B cell (primary cell): Measurements from ENCODE around the gene KHK. TPM values are rescaled to one million over a fixed set of nuclear protein-coding genes. Genes with fewer than 3 reads are reported as not detected.

Experiments used
- ATAC-seq: fragments of 200-7000 bp; cut with Tn5 transposase; one replicate; pipeline ENCODE4 v1.10.0; 2021; ENCODE audit warnings: low read depth, mild to moderate bottlenecking, moderate number of reproducible peaks, moderate library complexity
- CTCF ChIA-PET: fragments of 350-600 bp; sonication (Branson Sonifier 250); formaldehyde crosslinking; loops from one replicate; lab custom pipeline; 2021; ENCODE audit warnings: antibody characterized with exemption, inconsistent platforms; lab: Charles Lee
- POLR2A ChIA-PET: fragments of 350-600 bp; sonication (Branson Sonifier 250); formaldehyde crosslinking; loops from one replicate; lab custom pipeline; 2021; ENCODE audit warnings: antibody characterized with exemption; lab: Charles Lee
- DNase-seq: peaks from one replicate; pipeline ENCODE4 v3.0.0; 2013
- H2AFZ ChIP-seq: 2 replicates; pipeline ENCODE4 v1.6.1; 2012; ENCODE audit warnings: mild to moderate bottlenecking, low read depth, low read length; ENCODE audit not compliant: insufficient read depth, poor library complexity, severe bottlenecking
- H3K27ac ChIP-seq, 2 donors: 1 replicate in 1 of 2; 2 replicates in 1 of 2; pipeline ENCODE4 v1.5.1; 2012 to 2013; ENCODE audit warnings: low read length in 2 of 2, mild to moderate bottlenecking in 2 of 2, moderate library complexity in 1 of 2
- H3K27me3 ChIP-seq, 4 experiments: fragments of 200-600 bp in 1 of 4; sonication (generic) in 1 of 4; replicated peaks in 1 of 4; 1 replicate in 2 of 4; 2 replicates in 2 of 4; pipeline versions ENCODE4 v1.6.1 to v1.7.0; 2013 to 2016; ENCODE audit warnings: low read length in 3 of 4, mild to moderate bottlenecking in 2 of 4, mixed read lengths in 1 of 4, moderate library complexity in 1 of 4; ENCODE audit not compliant: insufficient read depth in 4 of 4, control insufficient read depth in 3 of 4; ENCODE audit errors: control extremely low read depth in 1 of 4
- H3K36me3 ChIP-seq, 2 experiments: replicated peaks in 1 of 2; 1 replicate in 1 of 2; 2 replicates in 1 of 2; pipeline versions ENCODE4 v1.6.1 to v1.7.1; 2013; ENCODE audit warnings: low read length in 1 of 2; ENCODE audit not compliant: insufficient read depth in 2 of 2, control insufficient read depth in 1 of 2; ENCODE audit errors: control extremely low read depth in 1 of 2, extremely low read depth in 1 of 2
- H3K4me1 ChIP-seq, 2 donors: fragments of 200-600 bp in 1 of 2; sonication (generic) in 1 of 2; 1 replicate in 1 of 2; 2 replicates in 1 of 2; pipeline versions ENCODE4 v1.5.1 to v1.6.1; 2013 to 2017; ENCODE audit warnings: low read length in 2 of 2; ENCODE audit not compliant: control insufficient read depth in 2 of 2, insufficient read depth in 2 of 2
- H3K4me2 ChIP-seq: replicated peaks from 2 replicates; pipeline ENCODE3; 2012; ENCODE audit warnings: mild to moderate bottlenecking, low read depth, low read length; ENCODE audit not compliant: poor library complexity, severe bottlenecking
- H3K4me3 ChIP-seq, 5 experiments: fragments of 200-600 bp in 1 of 5; sonication (generic) in 1 of 5; 1 replicate in 3 of 5; 2 replicates in 2 of 5; pipeline versions ENCODE4 v1.5.1 to v1.7.0; 2011 to 2016; ENCODE audit warnings: low read length in 4 of 5, mild to moderate bottlenecking in 4 of 5, low read depth in 2 of 5, control low read depth in 1 of 5, moderate library complexity in 1 of 5; ENCODE audit not compliant: insufficient read depth in 1 of 5; ENCODE audit errors: control extremely low read depth in 1 of 5, extremely low read depth in 1 of 5
- H3K79me2 ChIP-seq: fragments of 200-600 bp; sonication (generic); one replicate; pipeline ENCODE4 v1.6.0; 2016; ENCODE audit warnings: low read length; ENCODE audit not compliant: control insufficient read depth, insufficient read depth
- H3K9ac ChIP-seq: fragments of 200-600 bp; sonication (generic); 2 replicates; pipeline ENCODE4 v1.6.1; 2017; ENCODE audit warnings: mild to moderate bottlenecking, low read length, moderate library complexity
- H3K9me3 ChIP-seq, 3 donors: one replicate each; pipeline versions ENCODE4 v1.6.1 to v1.7.1; 2013; ENCODE audit warnings: low read length in 2 of 3; ENCODE audit not compliant: control insufficient read depth in 2 of 3, insufficient read depth in 1 of 3; ENCODE audit errors: control extremely low read depth in 1 of 3
- H4K20me1 ChIP-seq: 2 replicates; pipeline ENCODE4 v1.6.0; 2012; ENCODE audit warnings: mild to moderate bottlenecking, low read length; ENCODE audit not compliant: insufficient read depth, control insufficient read depth, poor library complexity, severe bottlenecking
- H3K27ac Mint-ChIP-seq: one replicate; pipeline ENCODE4 v1.8.0; 2021; ENCODE audit warnings: mixed read lengths
- H3K27me3 Mint-ChIP-seq: one replicate; pipeline ENCODE4 v1.8.0; 2021; ENCODE audit warnings: mixed read lengths
- H3K4me1 Mint-ChIP-seq: one replicate; pipeline ENCODE4 v1.8.0; 2021; ENCODE audit warnings: mixed read lengths
- H3K4me3 Mint-ChIP-seq: one replicate; pipeline ENCODE4 v1.8.0; 2021; ENCODE audit warnings: mixed read lengths
- H3K9me3 Mint-ChIP-seq: one replicate; pipeline ENCODE4 v1.8.0; 2022; ENCODE audit warnings: mixed read lengths; ENCODE audit not compliant: insufficient read depth
- EZH2 ChIP-seq: IDR thresholded peaks from 2 replicates; pipeline ENCODE4 v1.6.1; 2012; ENCODE audit warnings: borderline replicate concordance, low read depth, mild to moderate bottlenecking, moderate library complexity, low read length; ENCODE audit not compliant: insufficient read depth, poor library complexity, severe bottlenecking
- WGBS: methylation state at CpG from one replicate; pipeline ENCODE4 v1.1.5; 2013; ENCODE audit warnings: missing lambda C conversion rate; ENCODE audit not compliant: insufficient coverage; 5-methylcytosine and 5-hydroxymethylcytosine counted together
- intact Hi-C: fragments of 100-400 bp; cut with micrococcal nuclease; formaldehyde crosslinking; loops from one replicate; pipeline ENCODE4 v1.10.0; 2022
- polyA plus RNA-seq: library from polyadenylated mRNA; depleted of rRNA; stranded (reverse); fragments of >200 nt; gene quantifications from 2 replicates; pipeline ENCODE4 v1.2.3, GENCODE V29; 2012
- total RNA-seq, 2 donors: library from RNA; stranded (reverse); fragments of 120-200 nt in 1 of 2; gene quantifications; 1 replicate in 1 of 2; 2 replicates in 1 of 2; pipeline versions ENCODE4 v1.2.3 to v1.2.4, GENCODE V29; 2013 to 2022
- TF ChIP-seq, protein P1 (sequence below): fragments of 200-600 bp; IDR thresholded peaks from one replicate; pipeline ENCODE4 v1.8.0; 2022; ENCODE audit warnings: antibody characterized with exemption, mild to moderate bottlenecking

The KHK gene
- total and polyA plus RNA-seq, 2 donors (not counting 1 experiment from before 2014, with no cell fraction given) = 3.3 to 4.0 TPM

DNA sequence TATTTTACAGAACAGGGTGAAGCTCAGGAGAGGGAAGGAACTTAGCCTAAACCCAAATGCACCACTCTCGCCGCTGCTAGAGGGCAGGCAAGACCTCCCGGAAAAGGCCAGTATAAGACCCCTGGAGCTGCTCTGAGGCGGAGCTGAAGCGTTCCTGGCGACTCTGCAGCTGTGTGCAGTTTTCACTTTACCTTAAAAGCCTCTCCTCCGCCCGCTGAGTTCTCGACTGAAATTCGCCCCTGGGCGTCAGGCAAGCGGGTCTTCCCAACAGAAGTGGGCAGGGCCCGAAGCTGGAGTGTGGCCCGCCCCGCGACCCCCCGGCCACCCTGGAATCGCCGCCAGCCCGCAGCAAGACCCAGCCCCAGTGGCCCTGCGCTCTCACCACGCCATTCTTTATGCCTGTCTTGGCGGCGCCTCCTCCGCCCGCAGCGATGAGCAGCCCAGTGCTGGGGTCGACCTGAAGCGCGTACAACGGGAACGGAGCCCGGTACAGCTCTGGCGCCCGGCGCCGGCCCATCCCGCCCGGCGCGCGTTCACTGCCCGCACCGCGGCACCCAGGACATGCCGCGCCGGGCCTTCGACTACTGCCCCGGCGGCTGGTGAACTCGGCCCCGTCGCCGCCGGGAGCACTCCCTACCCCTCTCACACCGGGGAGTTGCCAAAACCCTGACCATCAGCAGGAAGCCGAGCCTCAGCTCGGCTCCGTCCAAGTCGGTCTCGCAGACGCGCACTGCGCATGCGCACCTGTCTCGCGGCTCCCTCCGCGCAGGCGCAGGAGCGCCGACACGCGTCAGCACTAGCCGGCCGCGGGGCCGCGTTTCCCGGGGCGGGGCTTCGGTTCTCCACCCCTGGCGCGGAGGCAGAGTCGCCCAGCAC lies 47.6 kb downstream of the KHK start, which contains the start of gene PREB:
Gene PREB, minus strand, starts transcription at position 732 of the 876 bp plus-strand sequence. Its CDS starts 215 bp downstream, at position 517.
- Mint-ChIP-seq H3K27ac (peak within 1 kb of the TSS; percentile 97), H3K27me3 (no peaks in the 10 kb centered on the region), H3K9me3 (no peaks in the 10 kb centered on the region), H3K4me1 (peaks cover 24% of the 10 kb centered on the region), H3K4me3 (peak within 1 kb of the TSS; percentile 96)
- peak; percentile 97 for DNase-seq
- Histone ChIP-seq H3K4me3 (peak within 1 kb of the TSS; percentile 62 to 89 (median 78)), H3K4me1 (peaks cover 17 to 25% of the 10 kb centered on the region in 2 donors), H3K27ac (peak within 1 kb of the TSS in 1 of 2 donors; percentile 86), H3K9me3 (no peaks in the 10 kb centered on the region), H3K4me2 (peak within 1 kb of the TSS; percentile 93), H3K9ac (peak within 1 kb of the TSS; percentile 88), H3K27me3 (no peaks in the 10 kb centered on the region), H3K79me2 (peaks cover 12% of the 10 kb centered on the region), H3K36me3 (peaks cover 0 to 30% of the 10 kb centered on the region in 2 experiments), H2AFZ (peak within 1 kb of the TSS; percentile 92), H4K20me1 (peaks cover 5% of the 10 kb centered on the region)
- no peak for TF ChIP-seq EZH2
- TF ChIP-seq, protein P1, sequence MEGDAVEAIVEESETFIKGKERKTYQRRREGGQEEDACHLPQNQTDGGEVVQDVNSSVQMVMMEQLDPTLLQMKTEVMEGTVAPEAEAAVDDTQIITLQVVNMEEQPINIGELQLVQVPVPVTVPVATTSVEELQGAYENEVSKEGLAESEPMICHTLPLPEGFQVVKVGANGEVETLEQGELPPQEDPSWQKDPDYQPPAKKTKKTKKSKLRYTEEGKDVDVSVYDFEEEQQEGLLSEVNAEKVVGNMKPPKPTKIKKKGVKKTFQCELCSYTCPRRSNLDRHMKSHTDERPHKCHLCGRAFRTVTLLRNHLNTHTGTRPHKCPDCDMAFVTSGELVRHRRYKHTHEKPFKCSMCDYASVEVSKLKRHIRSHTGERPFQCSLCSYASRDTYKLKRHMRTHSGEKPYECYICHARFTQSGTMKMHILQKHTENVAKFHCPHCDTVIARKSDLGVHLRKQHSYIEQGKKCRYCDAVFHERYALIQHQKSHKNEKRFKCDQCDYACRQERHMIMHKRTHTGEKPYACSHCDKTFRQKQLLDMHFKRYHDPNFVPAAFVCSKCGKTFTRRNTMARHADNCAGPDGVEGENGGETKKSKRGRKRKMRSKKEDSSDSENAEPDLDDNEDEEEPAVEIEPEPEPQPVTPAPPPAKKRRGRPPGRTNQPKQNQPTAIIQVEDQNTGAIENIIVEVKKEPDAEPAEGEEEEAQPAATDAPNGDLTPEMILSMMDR = no peak
- intact Hi-C loops = loop anchor here (1.0 kb wide), 10 partner anchors 11 to 236 kb away; partner anchors contain the start of genes ABHD1, ATRAID, CAD and EIF2B4
- under 1% methylated on average over 80 of the region's 86 CpGs for WGBS
- ChIA-PET POLR2A (interaction anchor here (0.5 to 3.4 kb wide), 6 partner anchors 10 to 191 kb away, joined by 3 to 29 read pairs (median 4); partner anchors contain the start of genes ABHD1, ATRAID, OST4 and SLC5A6), CTCF (interaction anchor here (0.9 to 2.8 kb wide), 8 partner anchors 10 to 171 kb away, joined by 4 to 19 read pairs (median 6); partner anchors contain the start of genes ABHD1 and AGBL5)
- ATAC-seq = peak; percentile 99
